Measurements from ENCODE around the gene TP53. TPM values are rescaled to one million over a fixed set of nuclear protein-coding genes. Genes with fewer than 3 reads are reported as not detected.

The TP53 gene
- total RNA-seq, 2 donors from 2014 or later: 30.6 to 37.3 TPM

- no peak for DNase-seq (ENCODE audit: low spot score)
- intact Hi-C loops (cut with DNase I): no loop called here
These were observed 68.7 kb downstream of the TP53 start for GRCh38 chr17:7618608-7619007.

Other genes with a start within 250 kb of the TP53 start
- 1 to 10 TPM; 2.7 to 3.8 TPM for gene FGF11, start 248.0 kb downstream of the TP53 start, total RNA-seq
- gene CHRNB1, start 242.4 kb downstream of the TP53 start, total RNA-seq: 10 to 100 TPM in 1 of 2 donors, 1 to 10 TPM in 1; 7.8 to 10.5 TPM
- gene ZBTB4, start 207.9 kb downstream of the TP53 start, total RNA-seq: 10 to 100 TPM; 67.3 to 67.9 TPM
- not detected for gene SLC35G6, start 206.0 kb downstream of the TP53 start, total RNA-seq
- gene POLR2A, start 203.1 kb downstream of the TP53 start, total RNA-seq: 10 to 100 TPM; 65.5 to 70.0 TPM
- 10 to 100 TPM; 52.0 to 65.1 TPM for gene TNFSF12, start 138.4 kb downstream of the TP53 start, total RNA-seq
- 10 to 100 TPM; 15.5 to 33.3 TPM for gene TNFSF13, start 128.7 kb downstream of the TP53 start, total RNA-seq
- 10 to 100 TPM; 36.2 to 48.2 TPM for gene SENP3, start 125.6 kb downstream of the TP53 start, total RNA-seq
- 100 to 1,000 TPM; 111 to 158 TPM for gene CD68, start 107.9 kb downstream of the TP53 start, total RNA-seq
- 10 to 100 TPM; 24.7 to 31.2 TPM for gene MPDU1, start 103.6 kb downstream of the TP53 start, total RNA-seq
- 1 to 10 TPM; 2.1 to 2.5 TPM for gene SOX15, start 97.4 kb downstream of the TP53 start, total RNA-seq
- 10 to 100 TPM; 25.4 to 31.6 TPM for gene FXR2, start 72.6 kb downstream of the TP53 start, total RNA-seq
- 10 to 100 TPM; 40.7 to 63.3 TPM for gene SAT2, start 59.7 kb downstream of the TP53 start, total RNA-seq
- gene SHBG, start 57.4 kb downstream of the TP53 start, total RNA-seq: under 1 TPM in 1 of 2 donors, not detected in 1; 0.43 TPM
- 1 to 10 TPM; 2.2 to 2.6 TPM for gene ATP1B2, start 36.6 kb downstream of the TP53 start, total RNA-seq
- 1 to 10 TPM; 4.8 to 5.0 TPM for gene WRAP53, start 987 bp upstream of the TP53 start, total RNA-seq
- gene EFNB3, start 17.7 kb upstream of the TP53 start, total RNA-seq: under 1 TPM; 0.19 to 0.42 TPM
- 1 to 10 TPM in 1 of 2 donors, under 1 TPM in 1; 0.19 to 1.3 TPM for gene DNAH2, start 30.3 kb upstream of the TP53 start, total RNA-seq
- 10 to 100 TPM; 21.0 to 29.0 TPM for gene KDM6B, start 146.7 kb upstream of the TP53 start, total RNA-seq
- gene TMEM88, start 167.6 kb upstream of the TP53 start, total RNA-seq: 10 to 100 TPM; 17.5 to 26.1 TPM
- 10 to 100 TPM; 65.2 to 79.7 TPM for gene NAA38, start 170.1 kb upstream of the TP53 start, total RNA-seq
- 1 to 10 TPM; 8.9 TPM for gene CYB5D1, start 170.5 kb upstream of the TP53 start, total RNA-seq
- gene CHD3, start 201.3 kb upstream of the TP53 start, total RNA-seq: 100 to 1,000 TPM in 1 of 2 donors, 10 to 100 TPM in 1; 67.4 to 105 TPM
- gene RNF227, start 228.8 kb upstream of the TP53 start, total RNA-seq: 1 to 10 TPM; 1.1 to 1.5 TPM
- 1 to 10 TPM; 1.2 to 2.2 TPM for gene KCNAB3, start 242.4 kb upstream of the TP53 start, total RNA-seq
- 10 to 100 TPM; 53.7 to 72.7 TPM for gene TRAPPC1, start 244.5 kb upstream of the TP53 start, total RNA-seq
- 10 to 100 TPM; 14.7 to 15.2 TPM for gene CNTROB, start 244.7 kb upstream of the TP53 start, total RNA-seq